Left lobe of liver (tissue), 1 donor: ENCODE measurements around the gene CD99L2. TPM values are rescaled to one million over a fixed set of nuclear protein-coding genes. Genes with fewer than 3 reads are reported as not detected.

Experiments
- total RNA-seq: library from RNA; stranded (reverse); gene quantifications from one replicate; pipeline ENCODE4 v1.2.1, GENCODE V29; 2021
- donor health status: DM: no; HTN: yes; CAD: no.

CD99L2 gene
- total RNA-seq, 1 donor from 2014 or later, result 36.7 TPM

Other genes with a start within 250 kb of the CD99L2 start
- gene MTMR1, start 205.3 kb downstream of the CD99L2 start, total RNA-seq, result 10.6 TPM
- 33.0 TPM for gene HMGB3, start 84.7 kb upstream of the CD99L2 start, total RNA-seq